Colonic mucosa (tissue), 4 donors: ENCODE data around the gene COA5. TPM values are rescaled to one million over a fixed set of nuclear protein-coding genes. Genes with fewer than 3 reads are reported as not detected.
"Not testable (repeated sequence)": the region's sequence is repeated elsewhere in the genome, so short reads cannot be mapped to it uniquely, and the experiment has no call there.

ENCODE experiments used
- DNase-seq: peaks from one replicate; pipeline ENCODE4 v3.0.0-alpha.2; 2020
- H3K27ac ChIP-seq: fragments of 200-600 bp; one replicate; pipeline ENCODE4 v1.8.0; 2021
- H3K27me3 ChIP-seq: fragments of 200-600 bp; one replicate; pipeline ENCODE4 v1.8.0; 2021
- H3K36me3 ChIP-seq: fragments of 200-600 bp; one replicate; pipeline ENCODE4 v1.8.0; 2021
- H3K4me1 ChIP-seq: fragments of 200-600 bp; one replicate; pipeline ENCODE4 v1.8.0; 2021; ENCODE audit warnings: mild to moderate bottlenecking
- H3K4me3 ChIP-seq: fragments of 200-600 bp; one replicate; pipeline ENCODE4 v1.8.0; 2021
- H3K9ac ChIP-seq, 2 donors: one replicate each; pipeline ENCODE4 v1.7.0; 2013; ENCODE audit warnings: control low read depth in 2 of 2, low read depth in 2 of 2, low read length in 2 of 2
- H3K9me3 ChIP-seq: fragments of 200-600 bp; one replicate; pipeline ENCODE4 v1.8.0; 2021
- CTCF ChIP-seq: fragments of 200-600 bp; IDR thresholded peaks from one replicate; pipeline ENCODE4 v1.8.0; 2022; ENCODE audit warnings: antibody characterized with exemption, mild to moderate bottlenecking
- intact Hi-C: fragments of 100-400 bp; cut with DNase I; formaldehyde crosslinking; loops from one replicate; pipeline ENCODE4 v1.14.1; 2022
- total RNA-seq, 2 donors: library from RNA; stranded (reverse); fragmentation: NEBNext Ultra II Directional in 1 of 2; extraction: Animal tissue kit (Norgen Biotek cat#: 25700) in 1 of 2; gene quantifications; one replicate each; pipeline ENCODE4 v1.2.1, GENCODE V29; 2021
- donor health status: healthy.
- donor health status: DM: no; HTN: no; CAD: no.
- donor health status: DM: no; HTN: no; CAD: no.

Gene COA5
- total RNA-seq, 2 donors from 2014 or later: 23.5 to 27.1 TPM

- Histone ChIP-seq H3K4me1 (peaks cover 7% of the 10 kb centered on the region), H3K27me3 (no peaks in the 10 kb centered on the region), H3K36me3 (no peaks in the 10 kb centered on the region), H3K9me3 (no peaks in the 10 kb centered on the region), H3K9ac (no peak overlapping the region), H3K27ac (no peak overlapping the region), H3K4me3 (no peak overlapping the region)
- TF ChIP-seq CTCF: no peak
- no peak for DNase-seq
- intact Hi-C loops: no loop called here
Measured at GRCh38 chr2:98605076-98605475, 3.2 kb downstream of the COA5 start.

GRCh38 chr2:98604547-98604946, 3.8 kb downstream of the COA5 start:
- intact Hi-C loops: loop anchor here (5.0 kb wide), 2 partner anchors 37 to 192 kb away; no protein-coding TSS in a partner anchor
- Histone ChIP-seq H3K4me3 (no peak overlapping the region), H3K27ac (no peak overlapping the region), H3K4me1 (peaks cover 2% of the 10 kb centered on the region), H3K27me3 (no peaks in the 10 kb centered on the region), H3K9ac (no peak overlapping the region), H3K9me3 (no peaks in the 10 kb centered on the region), H3K36me3 (peaks cover under 1% of the 10 kb centered on the region)
- DNase-seq: no peak
- TF ChIP-seq CTCF: no peak

DNA sequence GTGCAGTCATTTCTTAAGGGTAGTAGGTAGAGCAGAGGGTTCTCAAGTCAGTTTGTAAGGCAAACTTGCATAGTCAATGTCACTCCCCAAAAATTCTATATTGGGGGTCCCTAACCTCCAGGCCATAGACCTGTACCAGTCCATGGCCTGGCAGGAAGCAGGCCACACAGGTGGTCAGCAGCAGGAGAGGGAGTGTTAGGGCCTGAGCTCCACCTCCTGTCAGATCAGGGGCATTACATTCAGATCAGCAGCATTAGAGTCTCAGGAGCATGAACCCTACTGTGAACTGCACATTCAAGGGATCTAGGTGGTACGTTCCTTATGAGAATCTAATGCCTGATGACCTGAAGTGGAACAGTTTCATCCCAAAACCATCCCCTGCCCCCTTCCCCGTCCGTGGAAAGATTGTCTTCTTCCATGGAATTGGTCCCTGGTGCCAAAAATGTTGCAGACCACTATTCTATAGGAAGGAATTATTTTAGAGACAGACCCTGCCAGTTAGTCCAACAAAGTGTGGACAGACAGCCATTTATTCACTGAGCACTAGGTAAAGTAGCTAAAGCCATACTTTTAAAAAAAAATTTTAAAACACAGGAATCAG, 6.7 kb downstream of the COA5 start:
- DNase-seq: no peak
- no peaks in the 10 kb centered on the region for H3K27me3 ChIP-seq
- no peak overlapping the region for H3K27ac ChIP-seq
- H3K9ac ChIP-seq: no peak overlapping the region
- peak; percentile 54 for TF ChIP-seq CTCF
- H3K4me3 ChIP-seq: no peak overlapping the region
- intact Hi-C loops: loop anchor here (5.0 kb wide), 2 partner anchors 34 to 189 kb away; no protein-coding TSS in a partner anchor
- H3K4me1 ChIP-seq: no peaks in the 10 kb centered on the region
- no peaks in the 10 kb centered on the region for H3K9me3 ChIP-seq
- peaks cover 7% of the 10 kb centered on the region for H3K36me3 ChIP-seq

DNA sequence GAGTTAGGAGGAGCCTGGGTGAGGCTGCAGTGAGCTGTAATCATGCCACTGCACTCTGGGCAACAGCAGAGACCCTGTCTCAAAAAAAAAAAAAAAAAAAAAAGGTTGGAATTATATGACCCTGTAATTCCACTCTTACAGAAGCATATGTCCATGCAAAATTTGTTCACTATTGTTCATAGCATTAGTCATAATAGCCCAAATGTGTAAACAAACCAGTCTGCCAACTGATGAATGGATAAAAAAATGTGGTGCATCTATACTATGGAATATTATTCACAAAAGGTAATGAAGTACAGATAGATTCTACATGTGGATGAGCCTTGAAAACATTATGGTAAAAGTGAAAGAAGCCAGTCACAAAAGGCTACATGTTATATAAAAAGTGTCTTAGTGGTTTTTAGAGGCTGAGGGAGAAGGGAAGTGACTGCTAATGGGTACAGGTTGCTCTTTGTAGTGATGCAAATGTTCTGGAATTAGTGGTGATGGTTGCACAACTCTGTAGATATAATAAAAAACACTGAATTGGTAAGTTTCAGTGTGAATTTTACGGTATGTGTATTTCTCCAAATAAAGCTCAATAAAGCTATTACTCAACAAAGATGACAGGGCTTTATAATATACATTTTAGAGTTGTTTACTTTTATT, 9.4 kb downstream of the COA5 start:
- TF ChIP-seq CTCF: no peak
- Histone ChIP-seq H3K4me3 (no peak overlapping the region), H3K9me3 (no peaks in the 10 kb centered on the region), H3K4me1 (no peaks in the 10 kb centered on the region), H3K27me3 (no peaks in the 10 kb centered on the region), H3K9ac (no peak overlapping the region), H3K36me3 (peaks cover 7% of the 10 kb centered on the region), H3K27ac (no peak overlapping the region)
- intact Hi-C loops: no loop called here
- DNase-seq: no peak

- H3K4me1 ChIP-seq, H3K4me3 ChIP-seq, H3K36me3 ChIP-seq, H3K27ac ChIP-seq, H3K27me3 ChIP-seq, DNase-seq, H3K9me3 ChIP-seq, intact Hi-C loops, H3K9ac ChIP-seq: not testable (repeated sequence)
Measured at GRCh38 chr2:98594665-98595064, 13.6 kb downstream of the COA5 start.

GRCh38 chr2:98592565-98592964, 15.7 kb downstream of the COA5 start:
- Histone ChIP-seq H3K27me3 (no peaks in the 10 kb centered on the region), H3K9ac (no peak overlapping the region), H3K4me3 (no peak overlapping the region), H3K36me3 (no peaks in the 10 kb centered on the region), H3K4me1 (no peaks in the 10 kb centered on the region), H3K27ac (no peak overlapping the region), H3K9me3 (no peaks in the 10 kb centered on the region)
- no peak for TF ChIP-seq CTCF
- DNase-seq: no peak
- intact Hi-C loops: no loop called here
